ENCODE data around the gene SPATC1L.

DNA sequence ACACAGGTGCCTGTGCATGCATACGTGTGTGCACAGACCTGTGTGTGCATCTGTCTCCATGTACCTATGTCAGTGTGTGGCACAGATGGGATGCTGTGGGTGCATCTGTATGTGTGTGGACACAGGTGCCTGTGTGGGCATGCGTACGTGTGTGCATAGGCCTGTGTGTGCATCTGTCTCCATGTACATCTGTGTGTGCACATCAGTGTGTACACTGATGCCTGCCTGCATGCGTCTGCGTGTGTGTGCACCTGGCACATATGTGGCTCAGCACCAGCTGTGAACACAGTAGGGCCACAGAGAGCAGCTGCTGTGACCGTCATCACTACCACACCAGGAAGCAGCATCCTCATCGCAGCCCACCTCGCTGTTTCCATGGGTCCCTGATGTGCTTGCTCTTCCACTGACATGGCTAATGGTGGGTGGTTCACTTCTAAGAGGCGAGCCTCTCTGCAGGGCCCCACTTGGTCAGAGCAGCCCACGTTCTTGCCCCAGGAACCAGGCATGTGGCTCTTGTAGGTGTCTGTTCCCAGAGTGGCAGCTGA, 9.6 kb upstream of the SPATC1L start:
- TF ChIP-seq, protein P1, sequence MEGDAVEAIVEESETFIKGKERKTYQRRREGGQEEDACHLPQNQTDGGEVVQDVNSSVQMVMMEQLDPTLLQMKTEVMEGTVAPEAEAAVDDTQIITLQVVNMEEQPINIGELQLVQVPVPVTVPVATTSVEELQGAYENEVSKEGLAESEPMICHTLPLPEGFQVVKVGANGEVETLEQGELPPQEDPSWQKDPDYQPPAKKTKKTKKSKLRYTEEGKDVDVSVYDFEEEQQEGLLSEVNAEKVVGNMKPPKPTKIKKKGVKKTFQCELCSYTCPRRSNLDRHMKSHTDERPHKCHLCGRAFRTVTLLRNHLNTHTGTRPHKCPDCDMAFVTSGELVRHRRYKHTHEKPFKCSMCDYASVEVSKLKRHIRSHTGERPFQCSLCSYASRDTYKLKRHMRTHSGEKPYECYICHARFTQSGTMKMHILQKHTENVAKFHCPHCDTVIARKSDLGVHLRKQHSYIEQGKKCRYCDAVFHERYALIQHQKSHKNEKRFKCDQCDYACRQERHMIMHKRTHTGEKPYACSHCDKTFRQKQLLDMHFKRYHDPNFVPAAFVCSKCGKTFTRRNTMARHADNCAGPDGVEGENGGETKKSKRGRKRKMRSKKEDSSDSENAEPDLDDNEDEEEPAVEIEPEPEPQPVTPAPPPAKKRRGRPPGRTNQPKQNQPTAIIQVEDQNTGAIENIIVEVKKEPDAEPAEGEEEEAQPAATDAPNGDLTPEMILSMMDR (conservative IDR thresholded peaks at IDR 0.05; ENCODE audit: low read length): no peak
- no peak for TF ChIP-seq EZH2phosphoT487 (IDR thresholded peaks at IDR 0.05; ENCODE audit: borderline replicate concordance, low read depth, low read length)

All from OCI-LY7 (cell line).